Muscle of leg (tissue), 11 donors: ENCODE data around the gene CCT6A. TPM values are rescaled to one million over a fixed set of nuclear protein-coding genes. Genes with fewer than 3 reads are reported as not detected.
"Not testable (repeated sequence)": the region's sequence is repeated elsewhere in the genome, so short reads cannot be mapped to it uniquely, and the experiment has no call there.

ENCODE experiments used
- DNase-seq: peaks from one replicate; pipeline ENCODE4 v3.0.0; 2013
- H3K27ac ChIP-seq: one replicate; pipeline ENCODE4 v1.5.1; 2013; ENCODE audit warnings: mild to moderate bottlenecking, low read length, control low read depth
- H3K27me3 ChIP-seq: one replicate; pipeline ENCODE4 v1.6.1; 2013; ENCODE audit warnings: low read length; ENCODE audit not compliant: control insufficient read depth, insufficient read depth
- H3K36me3 ChIP-seq: one replicate; pipeline ENCODE4 v1.6.1; 2013; ENCODE audit warnings: low read length; ENCODE audit not compliant: control insufficient read depth, insufficient read depth
- H3K4me1 ChIP-seq: one replicate; pipeline ENCODE4 v1.6.1; 2013; ENCODE audit warnings: low read length; ENCODE audit not compliant: control insufficient read depth, insufficient read depth
- H3K4me3 ChIP-seq: one replicate; pipeline ENCODE4 v1.5.1; 2013; ENCODE audit warnings: low read length, control low read depth
- H3K9me3 ChIP-seq: replicated peaks from 2 replicates; pipeline ENCODE4 v1.6.1; 2013; ENCODE audit warnings: low read depth, low read length; ENCODE audit not compliant: control insufficient read depth
- WGBS: methylation state at CpG from one replicate; pipeline ENCODE4 v1.1.5; 2013; ENCODE audit warnings: missing lambda C conversion rate; ENCODE audit not compliant: insufficient coverage; 5-methylcytosine and 5-hydroxymethylcytosine counted together
- polyA plus RNA-seq, 8 donors: library from polyadenylated mRNA; unstranded; fragments of 120-200 nt; gene quantifications; one replicate each; pipeline versions ENCODE4 v1.2.1 to v1.2.3, GENCODE V29; 2013; ENCODE audit warnings: inconsistent platforms in 1 of 8, low replicate concordance in 1 of 8; ENCODE audit not compliant: insufficient read length in 8 of 8, insufficient read depth in 1 of 8
- total RNA-seq: library from RNA; stranded (reverse); fragments of 120-200 nt; gene quantifications from one replicate; pipeline ENCODE4 v1.2.4, GENCODE V29; 2013

CCT6A gene
- total and polyA plus RNA-seq, 9 donors = 103 to 159 (median 143) TPM

GRCh38 chr7:56112244-56112643 lies 60.7 kb downstream of the CCT6A start:
- not testable (repeated sequence) for H3K4me3 ChIP-seq, H3K9me3 ChIP-seq, H3K27ac ChIP-seq, H3K4me1 ChIP-seq, DNase-seq, H3K36me3 ChIP-seq
- WGBS = 100% methylated on average over 1 of the region's 3 CpGs
- peaks cover 24% of the 10 kb centered on the region for H3K27me3 ChIP-seq

Other genes starting within 250 kb of the CCT6A start
- gene SEPTIN14, start 189.0 kb upstream of the CCT6A start, total RNA-seq = not detected
- under 1 TPM; 0.06 to 0.28 (median 0.11) TPM for gene SEPTIN14, start 189.0 kb upstream of the CCT6A start, polyA plus RNA-seq
- 7.2 TPM for gene ZNF713, start 164.3 kb upstream of the CCT6A start, total RNA-seq
- gene ZNF713, start 164.3 kb upstream of the CCT6A start, polyA plus RNA-seq = 1 to 10 TPM; 5.6 to 7.5 (median 6.0) TPM
- gene MRPS17, start 99.9 kb upstream of the CCT6A start, total RNA-seq = 16.0 TPM
- gene MRPS17, start 99.9 kb upstream of the CCT6A start, polyA plus RNA-seq = 10 to 100 TPM; 12.3 to 15.7 (median 13.8) TPM
- gene NIPSNAP2, start 87.2 kb upstream of the CCT6A start, total RNA-seq = 67.7 TPM
- 100 to 1,000 TPM in 1 of 8 donors, 10 to 100 TPM in 7; 78.4 to 103 (median 82.8) TPM for gene NIPSNAP2, start 87.2 kb upstream of the CCT6A start, polyA plus RNA-seq
- gene PSPH, start 321 bp upstream of the CCT6A start, total RNA-seq = 11.0 TPM
- 10 to 100 TPM; 14.2 to 20.3 (median 17.4) TPM for gene PSPH, start 321 bp upstream of the CCT6A start, polyA plus RNA-seq
- 40.3 TPM for gene SUMF2, start 12.5 kb downstream of the CCT6A start, total RNA-seq
- 10 to 100 TPM; 35.4 to 71.6 (median 53.2) TPM for gene SUMF2, start 12.5 kb downstream of the CCT6A start, polyA plus RNA-seq
- gene PHKG1, start 41.2 kb downstream of the CCT6A start, total RNA-seq = 52.4 TPM
- gene PHKG1, start 41.2 kb downstream of the CCT6A start, polyA plus RNA-seq = 10 to 100 TPM; 21.0 to 62.4 (median 32.7) TPM
- 416 TPM for gene CHCHD2, start 54.7 kb downstream of the CCT6A start, total RNA-seq
- gene CHCHD2, start 54.7 kb downstream of the CCT6A start, polyA plus RNA-seq = 100 to 1,000 TPM; 246 to 290 (median 267) TPM
- 0.18 TPM for gene NUPR2, start 64.7 kb downstream of the CCT6A start, total RNA-seq
- gene NUPR2, start 64.7 kb downstream of the CCT6A start, polyA plus RNA-seq = under 1 TPM in 1 of 8 donors, not detected in 7; 0.26 TPM